SJCRH30 (cell line): ENCODE measurements around the gene TLL2. TPM values are rescaled to one million over a fixed set of nuclear protein-coding genes. Genes with fewer than 3 reads are reported as not detected.
"Not testable (repeated sequence)": the region's sequence is repeated elsewhere in the genome, so short reads cannot be mapped to it uniquely, and the experiment has no call there.

ENCODE experiments used
- DNase-seq, 2 experiments: peaks; one replicate each; pipeline ENCODE4 v3.0.0-alpha.2; 2015 to 2020
- H3K27ac ChIP-seq: fragments of 250-450 bp; sonication (Bioruptor Pico); 2 replicates; pipeline ENCODE4 v1.5.1; 2020; ENCODE audit warnings: mild to moderate bottlenecking, moderate library complexity
- H3K27me3 ChIP-seq: fragments of 250-450 bp; sonication (Bioruptor Pico); 2 replicates; pipeline ENCODE4 v1.5.1; 2020; ENCODE audit warnings: mild to moderate bottlenecking, moderate library complexity
- H3K36me3 ChIP-seq: fragments of 250-450 bp; sonication (Bioruptor Pico); 2 replicates; pipeline ENCODE4 v1.5.1; 2020; ENCODE audit warnings: mild to moderate bottlenecking, moderate library complexity
- H3K4me1 ChIP-seq: fragments of 250-450 bp; sonication (Bioruptor Pico); 2 replicates; pipeline ENCODE4 v1.5.1; 2020; ENCODE audit warnings: mild to moderate bottlenecking, moderate library complexity
- H3K4me3 ChIP-seq: fragments of 250-450 bp; sonication (Bioruptor Pico); 2 replicates; pipeline ENCODE4 v1.5.1; 2020; ENCODE audit warnings: mild to moderate bottlenecking, moderate library complexity
- H3K9me3 ChIP-seq: fragments of 250-450 bp; sonication (Bioruptor Pico); replicated peaks from 2 replicates; pipeline ENCODE4 v1.5.1; 2020; ENCODE audit warnings: mild to moderate bottlenecking, moderate library complexity
- total RNA-seq: library from RNA; depleted of rRNA; stranded (reverse); fragments of >200 nt; shearing (Covaris generic); gene quantifications from 2 replicates; pipeline ENCODE4 v1.2.3, GENCODE V29; 2014; rRNA removed

The TLL2 gene
- 9.2 and 10.3 TPM in 2 replicates for total RNA-seq

GRCh38 chr10:96513698-96514561 lies at the start of gene TLL2:
Gene TLL2, minus strand, starts transcription at chr10:96513926. Its CDS starts 241 bp downstream, at chr10:96513685.
- H3K9me3 ChIP-seq, result no peaks in the 10 kb centered on the region
- peak within 1 kb of the TSS; percentile 89 for H3K27ac ChIP-seq
- H3K4me3 ChIP-seq, result peak within 1 kb of the TSS; percentile 75
- no peaks in the 10 kb centered on the region for H3K27me3 ChIP-seq
- peak; percentile 88 to 91 for DNase-seq
- no peaks in the 10 kb centered on the region for H3K36me3 ChIP-seq
- H3K4me1 ChIP-seq, result peaks cover 7% of the 10 kb centered on the region

- DNase-seq, result no peak
- Histone ChIP-seq H3K27me3 (no peaks in the 10 kb centered on the region), H3K27ac (no peak overlapping the region), H3K4me1 (no peaks in the 10 kb centered on the region), H3K9me3 (no peaks in the 10 kb centered on the region), H3K36me3 (peaks cover 18% of the 10 kb centered on the region), H3K4me3 (no peak overlapping the region)
Observed at GRCh38 chr10:96560966-96561887, 47.5 kb upstream of the TLL2 start.

- H3K27me3 ChIP-seq, result no peaks in the 10 kb centered on the region
- no peak for DNase-seq
- no peak overlapping the region for H3K4me3 ChIP-seq
- H3K27ac ChIP-seq, result no peak overlapping the region
- peaks cover 19% of the 10 kb centered on the region for H3K36me3 ChIP-seq
- H3K4me1 ChIP-seq, result no peaks in the 10 kb centered on the region
- no peaks in the 10 kb centered on the region for H3K9me3 ChIP-seq
Observed at GRCh38 chr10:96560489-96560888, 46.8 kb upstream of the TLL2 start.

- H3K36me3 ChIP-seq, result peaks cover 22% of the 10 kb centered on the region
- peak in 1 of 2 experiments; percentile 22 for DNase-seq
- H3K9me3 ChIP-seq, result no peaks in the 10 kb centered on the region
- H3K27ac ChIP-seq, result no peak overlapping the region
- no peak overlapping the region for H3K4me3 ChIP-seq
- no peaks in the 10 kb centered on the region for H3K4me1 ChIP-seq
- H3K27me3 ChIP-seq, result no peaks in the 10 kb centered on the region
Observed at GRCh38 chr10:96556003-96556402, 42.3 kb upstream of the TLL2 start.

- DNase-seq, result no peak
- Histone ChIP-seq H3K4me1 (no peaks in the 10 kb centered on the region), H3K4me3 (no peak overlapping the region), H3K27me3 (no peaks in the 10 kb centered on the region), H3K27ac (no peak overlapping the region), H3K9me3 (no peaks in the 10 kb centered on the region), H3K36me3 (peaks cover 22% of the 10 kb centered on the region)
Observed at GRCh38 chr10:96555330-96555729, 41.6 kb upstream of the TLL2 start.

- no peaks in the 10 kb centered on the region for H3K9me3 ChIP-seq
- H3K27ac ChIP-seq, result no peak overlapping the region
- H3K36me3 ChIP-seq, result peaks cover 35% of the 10 kb centered on the region
- DNase-seq, result no peak
- no peaks in the 10 kb centered on the region for H3K27me3 ChIP-seq
- no peaks in the 10 kb centered on the region for H3K4me1 ChIP-seq
- no peak overlapping the region for H3K4me3 ChIP-seq
Observed at GRCh38 chr10:96548589-96548988, 34.9 kb upstream of the TLL2 start.

- peaks cover 40% of the 10 kb centered on the region for H3K36me3 ChIP-seq
Observed at GRCh38 chr10:96545558-96545957, 31.8 kb upstream of the TLL2 start.

GRCh38 chr10:96541921-96542320 lies 28.2 kb upstream of the TLL2 start:
- no peak overlapping the region for H3K4me3 ChIP-seq

More at GRCh38 chr10:96545558-96545957, 31.8 kb upstream of the TLL2 start:
- H3K27ac ChIP-seq, DNase-seq, H3K4me1 ChIP-seq, H3K27me3 ChIP-seq, H3K4me3 ChIP-seq, H3K9me3 ChIP-seq: not testable (repeated sequence)

GRCh38 chr10:96540240-96540639 lies 26.5 kb upstream of the TLL2 start:
- Histone ChIP-seq H3K4me1 (no peaks in the 10 kb centered on the region), H3K9me3 (no peaks in the 10 kb centered on the region)
- DNase-seq, result no peak

More at GRCh38 chr10:96541921-96542320, 28.2 kb upstream of the TLL2 start:
- no peak for DNase-seq
- Histone ChIP-seq H3K27me3 (no peaks in the 10 kb centered on the region), H3K27ac (no peak overlapping the region), H3K9me3 (no peaks in the 10 kb centered on the region), H3K4me1 (no peaks in the 10 kb centered on the region), H3K36me3 (peaks cover 36% of the 10 kb centered on the region)

GRCh38 chr10:96538683-96539082 lies 25.0 kb upstream of the TLL2 start:
- no peaks in the 10 kb centered on the region for H3K27me3 ChIP-seq
- H3K4me3 ChIP-seq, result no peak overlapping the region
- H3K36me3 ChIP-seq, result peaks cover 22% of the 10 kb centered on the region
- no peak overlapping the region for H3K27ac ChIP-seq
- DNase-seq, result no peak
- H3K4me1 ChIP-seq, result no peaks in the 10 kb centered on the region
- H3K9me3 ChIP-seq, result no peaks in the 10 kb centered on the region

More at GRCh38 chr10:96540240-96540639, 26.5 kb upstream of the TLL2 start:
- Histone ChIP-seq H3K36me3 (peaks cover 32% of the 10 kb centered on the region), H3K4me3 (no peak overlapping the region), H3K27ac (no peak overlapping the region), H3K27me3 (no peaks in the 10 kb centered on the region)

- H3K36me3 ChIP-seq, result peaks cover 11% of the 10 kb centered on the region
- no peaks in the 10 kb centered on the region for H3K27me3 ChIP-seq
- H3K9me3 ChIP-seq, result no peaks in the 10 kb centered on the region
- H3K27ac ChIP-seq, result no peak overlapping the region
- H3K4me1 ChIP-seq, result no peaks in the 10 kb centered on the region
- DNase-seq, result no peak
- H3K4me3 ChIP-seq, result no peak overlapping the region
Observed at GRCh38 chr10:96536129-96536528, 22.4 kb upstream of the TLL2 start.

GRCh38 chr10:96532523-96532922 lies 18.8 kb upstream of the TLL2 start:
- H3K4me3 ChIP-seq, result no peak overlapping the region
- H3K36me3 ChIP-seq, result peaks cover 15% of the 10 kb centered on the region
- DNase-seq, result no peak

GRCh38 chr10:96529634-96530279 lies 16.0 kb upstream of the TLL2 start:
- H3K36me3 ChIP-seq, result peaks cover 33% of the 10 kb centered on the region
- no peaks in the 10 kb centered on the region for H3K4me1 ChIP-seq
- DNase-seq, result no peak
- H3K4me3 ChIP-seq, result no peak overlapping the region
- no peaks in the 10 kb centered on the region for H3K27me3 ChIP-seq
- no peak overlapping the region for H3K27ac ChIP-seq
- no peaks in the 10 kb centered on the region for H3K9me3 ChIP-seq

More at GRCh38 chr10:96532523-96532922, 18.8 kb upstream of the TLL2 start:
- Histone ChIP-seq H3K9me3 (no peaks in the 10 kb centered on the region), H3K27me3 (no peaks in the 10 kb centered on the region), H3K27ac (no peak overlapping the region), H3K4me1 (no peaks in the 10 kb centered on the region)

GRCh38 chr10:96524741-96525140 lies 11.0 kb upstream of the TLL2 start:
- Histone ChIP-seq H3K27me3 (no peaks in the 10 kb centered on the region), H3K36me3 (peaks cover 43% of the 10 kb centered on the region), H3K27ac (no peak overlapping the region), H3K9me3 (no peaks in the 10 kb centered on the region), H3K4me3 (no peak overlapping the region), H3K4me1 (no peaks in the 10 kb centered on the region)
- no peak for DNase-seq
